OCI-LY1 (cell line): ENCODE measurements around the gene SGO2.

Experiments
- H2AFZ ChIP-seq: fragments of 200-600 bp; sonication (generic), shearing (Covaris generic); 2 replicates; pipeline ENCODE4 v1.6.0; 2014; ENCODE audit warnings: antibody characterized with exemption, mild to moderate bottlenecking, low read length
- H3F3A ChIP-seq: fragments of 200-600 bp; sonication (generic), shearing (Covaris generic); 2 replicates; pipeline ENCODE4 v1.6.0; 2014; ENCODE audit warnings: mild to moderate bottlenecking, antibody characterized with exemption, low read length, moderate library complexity; ENCODE audit not compliant: insufficient read depth
- H3K27ac ChIP-seq: fragments of 200-600 bp; sonication (generic); 2 replicates; pipeline ENCODE4 v1.5.1; 2014; ENCODE audit warnings: low read length, mixed run types, mild to moderate bottlenecking, low read depth; ENCODE audit not compliant: poor library complexity, severe bottlenecking
- H3K27me3 ChIP-seq: fragments of 200-600 bp; sonication (generic); 2 replicates; pipeline ENCODE4 v1.6.0; 2014; ENCODE audit warnings: antibody characterized with exemption, mild to moderate bottlenecking, low read length, moderate library complexity; ENCODE audit not compliant: insufficient read depth
- H3K36me3 ChIP-seq: fragments of 200-600 bp; sonication (generic); 2 replicates; pipeline ENCODE4 v1.6.1; 2014; ENCODE audit warnings: mild to moderate bottlenecking, antibody characterized with exemption, low read length, moderate library complexity, mixed read lengths; ENCODE audit not compliant: insufficient read depth
- H3K4me1 ChIP-seq: fragments of 200-600 bp; sonication (generic); 2 replicates; pipeline ENCODE4 v1.5.1; 2014; ENCODE audit warnings: mild to moderate bottlenecking, low read length, moderate library complexity; ENCODE audit not compliant: insufficient read depth, severe bottlenecking
- H3K4me2 ChIP-seq: fragments of 200-600 bp; sonication (generic), shearing (Covaris generic); 2 replicates; pipeline ENCODE4 v1.6.1; 2014; ENCODE audit warnings: low read length
- H3K4me3 ChIP-seq: fragments of 200-600 bp; sonication (generic); 2 replicates; pipeline ENCODE4 v1.5.1; 2014; ENCODE audit warnings: low read length, low read depth, mild to moderate bottlenecking, mixed read lengths; ENCODE audit not compliant: poor library complexity, severe bottlenecking
- H3K79me2 ChIP-seq: fragments of 200-600 bp; shearing (Covaris generic); 2 replicates; pipeline ENCODE4 v1.6.1; 2016; ENCODE audit warnings: mixed run types, low read length, mixed read lengths; ENCODE audit not compliant: insufficient read depth
- H3K9ac ChIP-seq: fragments of 200-600 bp; sonication (generic), shearing (Covaris generic); 2 replicates; pipeline ENCODE4 v1.6.1; 2014; ENCODE audit warnings: mild to moderate bottlenecking, low read length, mixed read lengths
- H3K9me2 ChIP-seq: fragments of 200-600 bp; sonication (generic), shearing (Covaris generic); 2 replicates; pipeline ENCODE4 v1.6.1; 2014; ENCODE audit warnings: low read depth, mild to moderate bottlenecking, low read length, mixed read lengths
- H3K9me3 ChIP-seq: fragments of 200-600 bp; shearing (Covaris generic); 2 replicates; pipeline ENCODE4 v1.6.1; 2014; ENCODE audit warnings: low read length, mixed read lengths
- H4K20me1 ChIP-seq: fragments of 200-600 bp; sonication (generic), shearing (Covaris generic); 2 replicates; pipeline ENCODE4 v1.6.0; 2016; ENCODE audit warnings: mild to moderate bottlenecking, low read length; ENCODE audit not compliant: insufficient read depth
- CTCF ChIP-seq: fragments of 200-600 bp; sonication (generic), shearing (Covaris generic); IDR thresholded peaks from 2 replicates; pipeline ENCODE4 v1.5.1; 2017; ENCODE audit warnings: mild to moderate bottlenecking, antibody characterized with exemption, low read length, moderate library complexity, mixed read lengths
- EZH2 ChIP-seq: fragments of 200-600 bp; sonication (generic), shearing (Covaris generic); IDR thresholded peaks from 2 replicates; pipeline ENCODE4 v1.8.0; 2017; ENCODE audit warnings: borderline replicate concordance, mixed run types, mild to moderate bottlenecking, antibody characterized with exemption, low read length, moderate library complexity, mixed read lengths

Gene SGO2

GRCh38 chr2:200494048-200494447 lies 32.0 kb upstream of the SGO2 start:
- H3K9me2 ChIP-seq, result no peaks in the 10 kb centered on the region
- H3K79me2 ChIP-seq, result no peaks in the 10 kb centered on the region
- H3F3A ChIP-seq, result no peaks in the 10 kb centered on the region; the same call in 1 of the 2 replicates
- no peaks in the 10 kb centered on the region for H3K27me3 ChIP-seq
- TF ChIP-seq CTCF (no peak), EZH2 (no peak)
- no peaks in the 10 kb centered on the region for H3K4me1 ChIP-seq
- no peak overlapping the region for H3K4me3 ChIP-seq
- no peaks in the 10 kb centered on the region for H3K9me3 ChIP-seq
- H3K4me2 ChIP-seq, result no peak overlapping the region
- H3K27ac ChIP-seq, result no peak overlapping the region
- H2AFZ ChIP-seq, result no peak overlapping the region
- no peaks in the 10 kb centered on the region for H4K20me1 ChIP-seq
- peaks cover 70% of the 10 kb centered on the region for H3K36me3 ChIP-seq
- no peak overlapping the region for H3K9ac ChIP-seq

- Histone ChIP-seq H3K9ac (no peak overlapping the region), H3K9me2 (no peaks in the 10 kb centered on the region), H3K9me3 (no peaks in the 10 kb centered on the region), H3K4me1 (no peaks in the 10 kb centered on the region), H3K4me2 (no peak overlapping the region), H3K4me3 (no peak overlapping the region), H3F3A (no peaks in the 10 kb centered on the region; the same call in 1 of the 2 replicates), H3K79me2 (no peaks in the 10 kb centered on the region), H2AFZ (no peak overlapping the region), H3K36me3 (peaks cover 47% of the 10 kb centered on the region), H3K27ac (no peak overlapping the region), H4K20me1 (no peaks in the 10 kb centered on the region), H3K27me3 (no peaks in the 10 kb centered on the region)
- TF ChIP-seq CTCF (no peak), EZH2 (no peak)
These were observed 29.3 kb upstream of the SGO2 start for GRCh38 chr2:200496696-200497095.

- Histone ChIP-seq H3F3A (no peaks in the 10 kb centered on the region; the same call in 1 of the 2 replicates), H3K27me3 (no peaks in the 10 kb centered on the region), H3K4me2 (no peak overlapping the region), H3K9me2 (no peaks in the 10 kb centered on the region), H3K4me1 (no peaks in the 10 kb centered on the region), H3K27ac (no peak overlapping the region), H3K4me3 (no peak overlapping the region), H3K9ac (no peak overlapping the region), H2AFZ (no peak overlapping the region), H4K20me1 (no peaks in the 10 kb centered on the region), H3K79me2 (no peaks in the 10 kb centered on the region), H3K9me3 (no peaks in the 10 kb centered on the region), H3K36me3 (peaks cover 42% of the 10 kb centered on the region)
- TF ChIP-seq EZH2, result no peak
- no peak for TF ChIP-seq CTCF
These were observed 27.4 kb upstream of the SGO2 start for GRCh38 chr2:200498402-200499162.
